PFSK-1 (cell line): Measurements from ENCODE around the gene TRPM3.

Experiments
- FOXP2 ChIP-seq: optimal IDR thresholded peaks from 2 replicates; pipeline ENCODE3; 2011; ENCODE audit warnings: borderline replicate concordance, control low read depth, inconsistent platforms; ENCODE audit not compliant: insufficient read depth; ENCODE audit errors: extremely low read length, extremely low read depth
- POLR2AphosphoS5 ChIP-seq: IDR thresholded peaks from 2 replicates; pipeline ENCODE4 v1.6.1; 2012; ENCODE audit warnings: low read depth, mild to moderate bottlenecking, control low read depth, low read length, moderate library complexity
- REST ChIP-seq, 2 experiments: IDR thresholded peaks; 2 replicates each; pipeline versions ENCODE4 v1.6.1 to v1.8.0; 2011 to 2012; ENCODE audit warnings: low read depth in 2 of 2, low read length in 2 of 2, control low read depth in 1 of 2, inconsistent platforms in 1 of 2, mild to moderate bottlenecking in 1 of 2, moderate library complexity in 1 of 2; ENCODE audit not compliant: insufficient read depth in 1 of 2
- SIN3A ChIP-seq: IDR thresholded peaks from 2 replicates; pipeline ENCODE4 v1.6.1; 2012; ENCODE audit warnings: mild to moderate bottlenecking, low read length, moderate library complexity, borderline replicate concordance; ENCODE audit not compliant: insufficient read depth
- TAF1 ChIP-seq: IDR thresholded peaks from 2 replicates; pipeline ENCODE4 v1.6.1; 2012; ENCODE audit warnings: low read length, control low read depth, borderline replicate concordance; ENCODE audit not compliant: insufficient read depth

The TRPM3 gene

DNA sequence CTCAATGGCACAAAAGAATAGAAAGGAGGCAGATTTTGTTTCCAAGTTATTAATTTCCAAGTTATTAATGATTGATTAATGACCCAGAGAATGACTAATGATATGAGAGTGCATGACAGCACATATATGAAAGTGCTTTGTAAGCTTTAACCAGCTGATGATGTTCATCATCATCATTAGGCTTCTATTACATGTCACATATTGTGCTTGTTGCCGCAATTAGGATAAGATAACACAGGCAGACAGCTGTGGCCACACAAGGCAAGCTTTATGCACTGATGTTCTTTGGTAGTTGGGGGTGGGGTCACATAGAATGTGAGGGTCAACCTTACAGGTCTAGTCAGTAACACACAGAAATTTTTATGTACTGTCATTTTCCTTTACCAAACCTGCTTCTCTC lies 219.7 kb downstream of the TRPM3 start:
- TF ChIP-seq SIN3A: no peak
- TF ChIP-seq FOXP2: no peak
- TF ChIP-seq TAF1: no peak
- no peak for TF ChIP-seq POLR2AphosphoS5
- no peak for TF ChIP-seq REST (IDR thresholded peaks at IDR 0.05; ENCODE audit: insufficient read depth in 1 of 2, low read depth in 2 of 2, low read length in 2 of 2)

- TF ChIP-seq SIN3A (no peak), POLR2AphosphoS5 (no peak), TAF1 (no peak), FOXP2 (no peak)
These were observed 220.4 kb downstream of the TRPM3 start for GRCh38 chr9:70901013-70901412.

- TF ChIP-seq SIN3A: no peak
- TF ChIP-seq POLR2AphosphoS5: no peak
- TF ChIP-seq FOXP2: no peak
- no peak for TF ChIP-seq TAF1
- no peak for TF ChIP-seq REST (IDR thresholded peaks at IDR 0.05; ENCODE audit: insufficient read depth in 1 of 2, low read depth in 2 of 2, low read length in 2 of 2)
These were observed 227.8 kb downstream of the TRPM3 start for GRCh38 chr9:70893580-70894122.

DNA sequence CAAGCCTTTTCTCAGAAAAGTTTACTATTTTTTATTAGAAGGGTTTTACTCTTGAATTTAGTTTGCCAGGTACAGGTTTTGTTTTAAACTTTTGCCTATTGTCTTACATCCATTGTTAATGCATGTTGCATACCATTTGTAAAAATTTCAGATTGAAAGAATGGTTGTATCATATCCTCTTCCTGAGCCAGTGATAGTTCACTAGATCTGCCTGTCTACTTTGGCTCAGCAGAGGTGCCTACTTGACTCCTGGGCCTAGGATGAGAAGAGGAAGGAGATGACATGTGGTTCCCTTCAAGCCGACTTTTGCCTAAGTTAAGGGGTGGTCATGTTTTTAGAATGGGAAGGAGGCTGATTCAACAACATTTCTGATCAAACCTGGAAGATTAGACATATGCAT lies 232.9 kb downstream of the TRPM3 start:
- TF ChIP-seq FOXP2 (no peak), TAF1 (no peak), SIN3A (no peak), REST (IDR thresholded peaks at IDR 0.05; ENCODE audit: insufficient read depth in 1 of 2, low read depth in 2 of 2, low read length in 2 of 2) (no peak), POLR2AphosphoS5 (no peak)

GRCh38 chr9:70887826-70888225 lies 233.6 kb downstream of the TRPM3 start:
- TF ChIP-seq FOXP2 (no peak), TAF1 (no peak), SIN3A (no peak), POLR2AphosphoS5 (no peak), REST (IDR thresholded peaks at IDR 0.05; ENCODE audit: insufficient read depth in 1 of 2, low read depth in 2 of 2, low read length in 2 of 2) (no peak)
